ENCODE results near the gene ZNF436. TPM values are rescaled to one million over a fixed set of nuclear protein-coding genes. Genes with fewer than 3 reads are reported as not detected.

ZNF436 gene
- total RNA-seq, 1 donor: 24.6 TPM

DNA sequence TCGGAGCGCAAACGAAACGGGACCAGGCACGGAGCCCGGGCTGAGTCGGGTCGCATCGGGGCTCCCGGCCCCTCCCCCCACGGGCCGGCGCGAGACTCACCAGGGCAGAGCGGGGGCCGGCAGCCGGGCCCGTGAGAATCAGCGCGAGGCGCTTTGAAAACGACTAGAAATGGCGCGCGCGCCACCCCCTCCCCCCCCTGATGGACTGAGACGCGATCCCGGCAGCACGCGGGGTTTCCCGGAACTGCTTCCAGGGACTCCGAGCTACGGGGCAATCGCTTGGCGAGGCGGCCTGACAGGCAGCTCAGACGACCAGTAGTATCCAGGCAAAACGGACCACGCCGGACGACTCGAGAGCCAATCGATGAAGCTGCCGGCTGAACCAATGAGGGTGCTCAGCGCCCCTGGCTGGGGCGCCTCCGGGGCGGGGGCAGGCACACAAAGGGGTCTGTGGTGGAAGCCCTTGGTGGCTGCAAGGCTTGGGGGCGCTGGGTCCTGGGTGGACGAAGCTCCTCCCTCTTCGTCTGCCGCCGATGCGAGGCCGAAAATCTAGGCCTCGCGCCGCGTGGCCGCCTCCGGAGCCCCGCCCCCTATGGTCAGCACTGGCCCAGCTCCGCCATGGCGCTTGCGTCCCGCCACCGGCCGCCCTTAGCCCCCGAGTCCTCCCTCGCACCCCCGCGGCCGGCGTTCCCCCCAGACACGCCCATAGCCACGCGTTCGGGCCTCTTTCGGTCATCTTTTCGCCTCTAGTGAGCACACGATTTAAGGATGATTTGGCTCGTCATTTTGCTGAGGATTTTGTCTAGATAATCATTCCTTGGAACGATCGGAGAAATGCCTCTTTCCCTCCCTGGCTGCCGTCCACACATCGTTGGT lies 25.3 kb downstream of the ZNF436 start, which contains the start of gene HNRNPR:
HNRNPR (minus strand) TSS at position 174 of the 876 bp plus-strand sequence. CDS start 3,276 bp downstream, outside the sequence.
- no peak for TF ChIP-seq CTCF (IDR thresholded peaks at IDR 0.05; ENCODE audit: insufficient read depth, low read depth, low read length)
- peak within 1 kb of the TSS; percentile 76 for H3K4me3 ChIP-seq (ENCODE audit: low read depth, low read length)
- peak; percentile 100 for DNase-seq (ENCODE audit: low read depth)

DNA sequence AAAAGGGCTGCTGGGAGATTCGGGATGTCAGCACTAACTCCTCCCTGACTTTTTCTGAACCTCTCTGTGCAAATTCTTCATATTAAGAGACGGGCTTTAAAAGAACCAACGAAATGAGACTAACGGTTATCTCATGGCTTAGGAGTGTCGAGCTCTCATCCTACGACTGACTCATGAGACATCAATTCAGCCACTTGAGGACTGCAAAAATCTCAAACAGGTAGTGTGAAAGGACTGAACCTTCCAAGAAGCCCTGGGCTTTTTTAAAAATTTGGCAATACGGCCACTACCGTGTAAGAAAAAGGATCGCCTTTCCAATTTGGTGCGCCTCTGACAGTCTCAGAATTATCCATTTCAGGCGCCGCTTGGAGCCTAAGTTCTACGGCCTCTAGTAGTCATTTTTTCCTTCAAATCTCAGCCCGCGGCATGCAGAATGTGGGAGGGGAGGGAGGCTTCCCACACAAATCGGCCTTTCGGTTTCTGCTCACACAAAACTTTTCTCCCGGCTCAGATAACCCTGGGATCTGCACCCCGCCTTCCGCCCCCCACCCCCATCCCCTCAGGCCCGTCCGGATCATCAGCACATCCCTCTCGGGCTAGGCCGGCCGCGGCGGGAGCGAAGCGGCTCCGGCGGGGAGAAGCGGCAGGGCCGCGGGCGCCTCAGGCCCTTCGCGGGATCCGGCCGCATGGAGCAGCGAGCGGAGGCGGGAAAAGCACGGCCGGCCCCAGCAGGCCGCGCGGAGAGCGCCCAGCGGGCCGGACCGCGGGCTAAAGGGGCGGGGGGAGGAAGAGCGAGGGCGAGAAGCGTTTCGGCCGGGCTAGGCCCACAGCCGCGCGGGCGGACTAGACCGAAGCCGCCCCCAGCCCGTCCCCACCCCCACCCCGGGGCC lies 26.2 kb downstream of the ZNF436 start:
- peak; percentile 69 for DNase-seq (ENCODE audit: low read depth)
- H3K4me3 ChIP-seq (ENCODE audit: low read depth, low read length): peak overlapping the region; percentile 76
- no peak for TF ChIP-seq CTCF (IDR thresholded peaks at IDR 0.05; ENCODE audit: insufficient read depth, low read depth, low read length)

DNA sequence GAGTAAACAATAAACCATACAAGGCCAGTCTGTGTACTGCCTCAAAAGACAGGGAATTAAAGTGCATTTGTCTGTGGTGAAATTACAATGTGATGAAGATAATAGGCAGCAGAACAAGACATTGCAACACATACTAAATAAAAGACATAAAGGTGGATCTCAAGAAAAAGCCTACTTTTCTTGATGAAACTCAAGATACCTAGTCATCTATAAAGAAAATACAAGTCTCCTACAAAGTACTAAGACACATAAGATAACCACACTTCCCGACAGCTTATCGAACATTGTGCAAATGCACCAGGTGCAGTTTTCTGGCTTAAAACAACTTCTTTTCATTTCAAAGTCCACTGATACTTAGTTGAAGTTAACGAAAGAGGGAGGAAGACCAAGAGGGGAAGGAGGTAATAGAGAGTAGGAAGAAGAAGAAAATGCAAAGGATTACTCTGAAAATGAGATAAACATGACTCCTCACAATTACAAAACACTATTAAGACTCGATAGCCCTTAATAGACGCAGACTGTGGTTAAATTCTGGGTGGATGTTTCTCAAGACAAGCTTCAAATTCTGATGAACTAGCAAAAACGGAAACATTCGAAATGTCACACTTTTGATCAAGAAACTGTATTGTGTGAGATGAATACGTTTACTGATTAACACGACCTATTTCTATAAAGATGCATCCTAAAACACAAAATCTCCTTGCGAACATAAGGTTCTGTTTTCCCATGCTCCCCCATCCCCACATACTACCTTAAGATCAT lies 27.5 kb downstream of the ZNF436 start:
- H3K4me3 ChIP-seq (ENCODE audit: low read depth, low read length): peak overlapping the region; percentile 76
- TF ChIP-seq CTCF (IDR thresholded peaks at IDR 0.05; ENCODE audit: insufficient read depth, low read depth, low read length): no peak
- peak; percentile 48 for DNase-seq (ENCODE audit: low read depth)

DNA sequence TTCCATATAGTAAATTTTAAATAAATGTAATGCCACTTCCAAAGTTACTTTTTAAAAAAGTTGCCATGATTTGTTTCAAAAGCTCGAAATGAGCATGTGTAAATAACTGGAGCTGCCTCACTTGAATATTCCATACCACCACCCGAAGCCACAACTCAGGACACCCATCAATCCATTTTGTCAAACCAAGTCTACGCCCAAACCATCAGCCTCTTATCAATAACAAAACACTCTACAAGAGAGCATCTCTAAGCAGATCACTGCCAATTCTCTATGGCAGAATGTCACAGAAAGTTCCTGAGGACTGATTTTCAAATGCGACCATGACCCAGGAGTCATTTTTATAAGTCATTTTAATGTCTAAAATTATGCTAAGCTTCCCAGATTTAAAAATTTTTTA lies 30.0 kb downstream of the ZNF436 start:
- TF ChIP-seq CTCF (IDR thresholded peaks at IDR 0.05; ENCODE audit: insufficient read depth, low read depth, low read length): no peak
- H3K4me3 ChIP-seq (ENCODE audit: low read depth, low read length): no peak overlapping the region
- DNase-seq (ENCODE audit: low read depth): no peak

- H3K4me3 ChIP-seq (ENCODE audit: low read depth, low read length): no peak overlapping the region
- TF ChIP-seq CTCF (IDR thresholded peaks at IDR 0.05; ENCODE audit: insufficient read depth, low read depth, low read length): no peak
- DNase-seq (ENCODE audit: low read depth): peak; percentile 20
Observed at GRCh38 chr1:23337869-23338268, 31.8 kb downstream of the ZNF436 start.

DNA sequence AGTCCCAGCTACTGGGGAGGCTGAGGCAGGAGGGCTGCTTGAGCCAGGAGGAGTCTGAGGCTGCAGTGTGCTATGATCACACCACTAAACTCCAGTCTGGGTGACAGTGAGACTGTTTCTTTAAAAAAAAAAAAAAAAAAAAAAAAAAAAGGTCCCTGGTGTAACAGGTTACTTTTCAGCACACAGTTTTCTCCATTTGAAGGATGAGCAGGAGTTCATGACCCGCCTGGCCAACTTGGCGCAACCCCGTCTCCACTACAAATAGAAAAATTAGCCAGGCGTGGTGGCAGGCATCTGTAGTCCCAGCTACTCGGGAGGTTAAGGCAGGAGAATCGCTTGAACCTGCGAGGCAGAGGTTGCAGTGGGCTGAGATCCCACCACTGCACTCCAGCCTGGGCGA lies 37.9 kb downstream of the ZNF436 start:
- no peak for TF ChIP-seq CTCF (IDR thresholded peaks at IDR 0.05; ENCODE audit: insufficient read depth, low read depth, low read length)
- no peak for DNase-seq (ENCODE audit: low read depth)
- H3K4me3 ChIP-seq (ENCODE audit: low read depth, low read length): no peak overlapping the region
